Activated naive CD8-positive, alpha-beta T cell treated with anti-CD3 and anti-CD28 coated beads for 36 hours (primary cell): ENCODE results near the gene FBXO21. TPM values are rescaled to one million over a fixed set of nuclear protein-coding genes. Genes with fewer than 3 reads are reported as not detected.
"Not testable (repeated sequence)": the region's sequence is repeated elsewhere in the genome, so short reads cannot be mapped to it uniquely, and the experiment has no call there.

Experiments used
- DNase-seq: peaks from one replicate; pipeline ENCODE4 v3.0.0; 2021
- H3K27ac Mint-ChIP-seq: one replicate; pipeline ENCODE4 v1.8.0; 2022; ENCODE audit warnings: mild to moderate bottlenecking, moderate library complexity, mixed read lengths
- H3K27me3 Mint-ChIP-seq: one replicate; pipeline ENCODE4 v1.8.0; 2022; ENCODE audit warnings: mild to moderate bottlenecking, mixed read lengths
- H3K36me3 Mint-ChIP-seq: one replicate; pipeline ENCODE4 v1.8.0; 2021; ENCODE audit warnings: mild to moderate bottlenecking, mixed read lengths
- H3K4me1 Mint-ChIP-seq: one replicate; pipeline ENCODE4 v1.8.0; 2021; ENCODE audit warnings: mixed read lengths
- H3K4me3 Mint-ChIP-seq: one replicate; pipeline ENCODE4 v1.8.0; 2022; ENCODE audit warnings: mild to moderate bottlenecking, moderate library complexity, mixed read lengths
- H3K9me3 Mint-ChIP-seq: one replicate; pipeline ENCODE4 v1.8.0; 2022; ENCODE audit warnings: mixed read lengths
- total RNA-seq, 2 experiments: library from RNA; stranded (reverse); gene quantifications; one replicate each; pipeline ENCODE4 v1.2.3, GENCODE V29; 2021

FBXO21 gene
- total RNA-seq, 2 experiments from 2014 or later: 24.3 to 25.8 TPM

DNA sequence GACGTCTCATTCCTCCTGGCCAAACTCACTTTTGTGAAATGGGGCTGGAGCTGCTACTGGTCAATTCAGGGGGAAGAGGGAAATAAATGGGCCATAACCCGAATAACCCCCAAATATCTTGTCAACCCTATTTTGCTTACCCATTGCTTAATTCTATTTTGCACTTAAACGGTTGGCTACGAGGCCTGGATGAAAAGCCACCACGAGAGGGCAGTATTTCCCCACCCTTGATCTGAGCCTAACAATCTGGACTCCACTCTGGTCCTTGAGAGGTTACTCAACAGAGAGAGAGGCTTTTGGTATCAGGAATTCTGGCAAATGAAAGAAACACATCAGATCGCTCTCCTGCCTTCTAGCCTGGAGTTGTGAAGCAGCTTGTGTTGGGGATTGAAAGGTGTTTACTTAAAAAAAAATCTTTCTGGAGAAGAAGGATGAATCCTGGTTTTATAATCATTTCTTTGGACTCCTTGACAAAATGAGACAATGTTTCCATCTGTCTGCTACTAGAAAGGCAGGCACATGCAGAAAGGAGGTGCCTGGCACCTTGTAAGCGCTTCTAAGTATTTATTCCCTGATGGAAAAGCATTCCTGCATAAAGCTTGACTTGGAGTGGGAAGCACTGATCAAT is 22.4 kb upstream of the FBXO21 start:
- Mint-ChIP-seq H3K27ac (no peak overlapping the region), H3K9me3 (no peaks in the 10 kb centered on the region), H3K4me1 (no peaks in the 10 kb centered on the region), H3K27me3 (peaks cover 28% of the 10 kb centered on the region), H3K36me3 (no peaks in the 10 kb centered on the region), H3K4me3 (no peak overlapping the region)
- peak; percentile 50 for DNase-seq

DNA sequence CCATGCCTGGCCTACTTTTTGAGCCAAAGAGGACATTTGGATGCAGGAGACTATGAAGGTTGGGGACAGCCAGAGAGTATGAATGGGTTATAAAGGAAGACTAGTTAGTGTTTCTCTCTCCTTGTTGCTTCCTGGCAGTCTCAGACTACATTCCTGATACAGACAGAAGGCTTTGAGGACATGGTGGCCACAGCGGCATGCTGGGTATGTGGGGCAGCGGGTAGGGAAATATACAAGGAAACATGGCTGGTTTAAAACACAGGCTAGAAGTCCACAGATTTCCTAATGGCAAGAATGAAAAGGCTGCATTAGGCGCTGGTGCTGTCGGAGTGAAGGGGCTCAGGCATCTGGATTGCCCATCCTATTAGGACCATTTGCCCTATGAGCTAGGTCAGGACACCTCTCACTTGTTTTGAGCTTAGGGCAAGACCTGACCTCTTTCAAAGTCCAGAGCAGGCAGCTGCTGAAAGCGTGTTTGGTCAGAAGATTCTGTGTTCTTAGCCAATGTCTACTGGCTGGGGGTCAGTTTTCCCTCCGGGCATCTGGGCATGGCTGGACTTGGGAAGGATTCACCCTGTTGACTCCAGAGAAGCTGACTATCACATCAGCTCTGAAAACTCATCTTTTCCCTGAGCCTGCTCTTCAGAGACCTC is 20.1 kb upstream of the FBXO21 start:
- Mint-ChIP-seq H3K4me3 (no peak overlapping the region), H3K36me3 (no peaks in the 10 kb centered on the region), H3K27me3 (peaks cover 27% of the 10 kb centered on the region), H3K4me1 (no peaks in the 10 kb centered on the region), H3K9me3 (no peaks in the 10 kb centered on the region), H3K27ac (no peak overlapping the region)
- DNase-seq: no peak

DNA sequence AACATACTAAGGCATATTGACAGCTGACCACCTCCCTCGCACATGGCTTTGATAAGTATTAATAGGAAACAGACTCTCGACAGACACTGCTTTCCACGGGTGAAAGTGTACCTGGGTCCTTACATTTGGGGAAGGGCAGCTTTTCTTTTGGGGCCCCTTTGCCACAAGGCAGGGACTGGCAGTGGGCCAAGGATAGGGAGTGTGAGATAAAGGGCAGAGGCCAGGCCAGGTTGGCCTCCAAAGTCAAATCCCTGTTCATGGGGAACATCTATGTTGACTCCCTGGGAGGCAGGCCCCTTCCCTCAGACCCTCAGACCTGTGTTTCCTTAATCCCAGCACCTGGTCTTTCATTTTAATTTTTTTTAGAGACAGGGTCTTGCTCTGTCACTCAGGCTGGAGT is 19.4 kb upstream of the FBXO21 start:
- peaks cover 27% of the 10 kb centered on the region for H3K27me3 Mint-ChIP-seq
- no peak overlapping the region for H3K4me3 Mint-ChIP-seq
- no peaks in the 10 kb centered on the region for H3K9me3 Mint-ChIP-seq
- no peaks in the 10 kb centered on the region for H3K4me1 Mint-ChIP-seq
- H3K36me3 Mint-ChIP-seq: no peaks in the 10 kb centered on the region
- H3K27ac Mint-ChIP-seq: no peak overlapping the region
- no peak for DNase-seq

GRCh38 chr12:117208811-117209455 is 18.7 kb upstream of the FBXO21 start:
- H3K27me3 Mint-ChIP-seq: peaks cover 27% of the 10 kb centered on the region
- H3K36me3 Mint-ChIP-seq: no peaks in the 10 kb centered on the region
- no peak for DNase-seq
- H3K4me1 Mint-ChIP-seq: no peaks in the 10 kb centered on the region
- no peak overlapping the region for H3K27ac Mint-ChIP-seq
- H3K9me3 Mint-ChIP-seq: no peaks in the 10 kb centered on the region
- H3K4me3 Mint-ChIP-seq: no peak overlapping the region

GRCh38 chr12:117208206-117208605 is 17.9 kb upstream of the FBXO21 start:
- Mint-ChIP-seq H3K4me1 (no peaks in the 10 kb centered on the region), H3K9me3 (no peaks in the 10 kb centered on the region), H3K27me3 (peaks cover 27% of the 10 kb centered on the region), H3K4me3 (no peak overlapping the region), H3K27ac (no peak overlapping the region), H3K36me3 (no peaks in the 10 kb centered on the region)
- DNase-seq: no peak

- H3K27ac Mint-ChIP-seq: no peak overlapping the region
- H3K9me3 Mint-ChIP-seq: no peaks in the 10 kb centered on the region
- no peak for DNase-seq
- no peaks in the 10 kb centered on the region for H3K4me1 Mint-ChIP-seq
- H3K27me3 Mint-ChIP-seq: peaks cover 23% of the 10 kb centered on the region
- no peaks in the 10 kb centered on the region for H3K36me3 Mint-ChIP-seq
- no peak overlapping the region for H3K4me3 Mint-ChIP-seq
Measured at GRCh38 chr12:117207675-117208074, 17.4 kb upstream of the FBXO21 start.

GRCh38 chr12:117202556-117202955 is 12.3 kb upstream of the FBXO21 start:
- H3K27ac Mint-ChIP-seq: no peak overlapping the region

GRCh38 chr12:117202033-117202432 is 11.8 kb upstream of the FBXO21 start:
- Mint-ChIP-seq H3K9me3 (no peaks in the 10 kb centered on the region), H3K27me3 (peaks cover 5% of the 10 kb centered on the region), H3K27ac (no peak overlapping the region), H3K36me3 (no peaks in the 10 kb centered on the region), H3K4me3 (no peak overlapping the region), H3K4me1 (no peaks in the 10 kb centered on the region)
- DNase-seq: no peak

More at GRCh38 chr12:117202556-117202955, 12.3 kb upstream of the FBXO21 start:
- Mint-ChIP-seq H3K4me1 (no peaks in the 10 kb centered on the region), H3K27me3 (peaks cover 5% of the 10 kb centered on the region), H3K4me3 (no peak overlapping the region), H3K9me3 (no peaks in the 10 kb centered on the region), H3K36me3 (no peaks in the 10 kb centered on the region)
- no peak for DNase-seq

DNA sequence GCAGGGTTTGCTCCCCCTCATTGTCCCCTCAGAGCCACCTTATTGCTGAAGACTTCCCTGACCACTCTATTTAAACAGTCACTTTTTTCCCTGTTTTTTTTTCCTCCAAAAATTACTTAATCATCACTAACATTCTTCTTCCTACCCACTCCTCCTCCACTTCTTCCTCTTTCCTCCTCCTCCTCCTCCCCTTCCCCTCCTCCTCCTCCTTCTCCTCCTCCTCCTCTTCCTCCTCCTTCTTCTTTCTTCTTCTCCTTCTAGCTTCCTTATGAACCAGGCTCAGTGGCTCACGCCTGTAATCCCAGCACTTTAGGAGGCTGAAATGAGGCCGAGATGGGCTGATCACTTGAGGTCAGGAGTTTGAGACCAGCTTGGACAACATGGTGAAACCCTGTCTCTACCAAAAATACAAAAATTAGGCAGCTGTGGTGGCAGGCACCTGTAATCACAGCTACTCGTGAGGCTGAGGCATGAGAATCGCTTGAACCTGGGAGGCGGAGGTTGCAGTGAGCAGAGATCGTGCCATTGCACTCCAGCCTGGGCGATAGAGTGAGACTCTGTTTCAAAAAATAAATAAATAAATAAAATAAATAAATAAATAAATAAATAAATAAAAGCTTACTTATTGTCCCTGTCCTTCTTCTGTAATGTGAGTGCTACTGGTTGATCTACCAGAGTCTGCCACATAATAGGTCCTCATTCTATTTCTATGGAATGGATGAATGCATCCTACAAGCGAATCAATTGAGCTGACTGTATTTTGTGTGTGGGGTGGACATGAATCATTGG is 9.9 kb upstream of the FBXO21 start:
- not testable (repeated sequence) for H3K27ac Mint-ChIP-seq, DNase-seq, H3K9me3 Mint-ChIP-seq, H3K4me1 Mint-ChIP-seq, H3K4me3 Mint-ChIP-seq, H3K36me3 Mint-ChIP-seq, H3K27me3 Mint-ChIP-seq

DNA sequence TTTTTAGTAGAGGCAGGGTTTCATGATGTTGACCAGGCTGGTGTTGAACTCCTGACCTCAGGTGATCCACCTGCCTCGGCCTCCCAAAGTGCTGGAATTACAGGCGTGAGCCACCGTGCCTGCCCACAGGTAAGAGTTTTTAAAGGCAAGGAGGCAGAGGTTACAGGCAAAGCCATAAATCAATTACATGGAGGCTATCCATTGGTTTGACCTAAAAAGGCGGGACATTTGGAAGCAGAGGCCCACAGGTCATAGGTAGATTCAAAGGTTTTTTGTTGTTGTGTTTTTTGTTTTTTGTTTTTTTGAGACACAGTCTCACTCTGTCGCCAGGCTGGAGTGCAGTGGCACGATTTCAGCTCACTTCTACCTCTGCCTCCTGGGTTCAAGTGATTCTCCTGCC is 6.1 kb upstream of the FBXO21 start:
- not testable (repeated sequence) for H3K9me3 Mint-ChIP-seq, DNase-seq, H3K27ac Mint-ChIP-seq, H3K4me3 Mint-ChIP-seq, H3K36me3 Mint-ChIP-seq, H3K4me1 Mint-ChIP-seq, H3K27me3 Mint-ChIP-seq

DNA sequence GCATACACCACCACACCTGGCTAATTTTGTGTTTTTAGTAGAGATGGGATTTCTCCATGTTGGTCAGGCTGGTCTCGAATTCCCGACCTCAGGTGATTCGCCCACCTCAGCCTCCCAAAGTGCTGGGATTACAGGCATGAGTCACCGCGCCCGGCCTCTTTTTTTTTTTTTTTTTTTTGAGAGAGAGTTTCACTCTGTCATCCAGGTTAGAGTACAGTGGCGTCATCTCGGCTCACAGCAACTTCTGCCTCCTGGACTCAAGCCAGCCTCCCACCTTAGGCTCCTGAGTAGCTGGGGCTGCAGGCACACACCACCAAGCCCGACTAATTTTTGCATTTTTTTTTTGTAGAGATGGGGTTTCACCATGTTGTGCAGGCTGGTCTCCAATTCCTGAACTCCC is 4.8 kb upstream of the FBXO21 start:
- not testable (repeated sequence) for DNase-seq, H3K9me3 Mint-ChIP-seq, H3K36me3 Mint-ChIP-seq, H3K4me3 Mint-ChIP-seq, H3K4me1 Mint-ChIP-seq, H3K27ac Mint-ChIP-seq, H3K27me3 Mint-ChIP-seq

GRCh38 chr12:117193903-117194302 is 3.6 kb upstream of the FBXO21 start:
- no peak overlapping the region for H3K27ac Mint-ChIP-seq
- peaks cover 3% of the 10 kb centered on the region for H3K36me3 Mint-ChIP-seq
- no peaks in the 10 kb centered on the region for H3K9me3 Mint-ChIP-seq
- DNase-seq: no peak
- peaks cover 9% of the 10 kb centered on the region for H3K4me1 Mint-ChIP-seq
- no peaks in the 10 kb centered on the region for H3K27me3 Mint-ChIP-seq
- no peak overlapping the region for H3K4me3 Mint-ChIP-seq

GRCh38 chr12:117192581-117192980 is 2.3 kb upstream of the FBXO21 start:
- H3K36me3 Mint-ChIP-seq, H3K27me3 Mint-ChIP-seq, H3K4me3 Mint-ChIP-seq, H3K27ac Mint-ChIP-seq, H3K9me3 Mint-ChIP-seq, DNase-seq: not testable (repeated sequence)
- peaks cover 17% of the 10 kb centered on the region for H3K4me1 Mint-ChIP-seq

DNA sequence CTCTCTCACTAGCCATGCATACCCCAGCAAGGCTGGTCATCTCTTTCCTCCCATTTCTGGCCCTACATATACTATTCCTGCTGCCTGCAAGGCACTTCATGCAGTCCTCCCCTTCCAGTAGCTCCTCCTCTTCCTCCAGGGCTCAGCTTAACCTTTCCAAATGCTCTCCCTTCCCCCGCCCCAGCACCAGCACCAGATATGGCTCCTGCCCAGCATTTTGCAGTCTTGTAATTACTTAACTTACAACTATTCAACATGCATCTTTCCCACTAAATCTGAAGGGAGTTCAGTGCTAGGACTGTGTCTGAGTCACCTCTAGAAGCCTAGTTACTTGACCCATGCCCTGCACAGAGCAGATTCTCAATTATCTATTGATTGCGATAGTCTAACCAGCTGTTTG is 1.8 kb upstream of the FBXO21 start:
- Mint-ChIP-seq H3K4me3 (no peak overlapping the region), H3K27me3 (no peaks in the 10 kb centered on the region), H3K36me3 (peaks cover 8% of the 10 kb centered on the region), H3K4me1 (peaks cover 20% of the 10 kb centered on the region), H3K27ac (no peak overlapping the region), H3K9me3 (no peaks in the 10 kb centered on the region)
- no peak for DNase-seq

- Mint-ChIP-seq H3K27ac (peak overlapping the region; percentile 81), H3K36me3 (peaks cover 21% of the 10 kb centered on the region), H3K4me1 (peaks cover 25% of the 10 kb centered on the region)
Measured at GRCh38 chr12:117189725-117190209, 503 bp downstream of the FBXO21 start.

More at GRCh38 chr12:117189725-117190209, 503 bp downstream of the FBXO21 start:
- Mint-ChIP-seq H3K4me3 (peak overlapping the region; percentile 92), H3K27me3 (no peaks in the 10 kb centered on the region), H3K9me3 (no peaks in the 10 kb centered on the region)
- DNase-seq: peak; percentile 34
